Activated CD4-positive, alpha-beta T cell treated with anti-CD3 and anti-CD28 coated beads, Interleukin-2, amount 10 ng/mL, durations not matched to agents 24 days and 14 days (primary cell): ENCODE results near the gene MPDU1. TPM values are rescaled to one million over a fixed set of nuclear protein-coding genes. Genes with fewer than 3 reads are reported as not detected.
A peak's percentile ranks its signal among the peaks of the same experiment; 100 is the strongest.

Source experiments
- DNase-seq: peaks from one replicate; pipeline ENCODE4 v3.0.0; 2022
- H3K27ac Mint-ChIP-seq: one replicate; pipeline ENCODE4 v1.8.0; 2022; ENCODE audit warnings: mild to moderate bottlenecking, mixed read lengths
- H3K27me3 Mint-ChIP-seq: one replicate; pipeline ENCODE4 v1.8.0; 2022; ENCODE audit warnings: mixed read lengths
- H3K36me3 Mint-ChIP-seq: one replicate; pipeline ENCODE4 v1.8.0; 2022; ENCODE audit warnings: low read depth, mild to moderate bottlenecking, mixed read lengths
- H3K4me1 Mint-ChIP-seq: one replicate; pipeline ENCODE4 v1.8.0; 2021; ENCODE audit warnings: mixed read lengths
- H3K4me3 Mint-ChIP-seq: one replicate; pipeline ENCODE4 v1.8.0; 2022; ENCODE audit warnings: mild to moderate bottlenecking, moderate library complexity, mixed read lengths
- H3K9me3 Mint-ChIP-seq: one replicate; pipeline ENCODE4 v1.8.0; 2021; ENCODE audit warnings: mixed read lengths
- intact Hi-C: fragments of 100-400 bp; cut with micrococcal nuclease; formaldehyde crosslinking; loops from one replicate; pipeline ENCODE4 v1.15.1; 2023
- total RNA-seq: library from RNA; stranded (reverse); gene quantifications from 2 replicates; pipeline ENCODE4 v1.2.3, GENCODE V29; 2022

Gene MPDU1
- total RNA-seq, 1 donor from 2014 or later: 92.5 TPM

GRCh38 chr17:7580604-7581575 is 2.8 kb upstream of the MPDU1 start:
- Mint-ChIP-seq H3K36me3 (peaks cover 70% of the 10 kb centered on the region), H3K27ac (peak overlapping the region; percentile 79), H3K27me3 (no peaks in the 10 kb centered on the region), H3K4me3 (peak overlapping the region; percentile 27), H3K9me3 (no peaks in the 10 kb centered on the region), H3K4me1 (peaks cover 68% of the 10 kb centered on the region)
- intact Hi-C loops: no loop called here
- peak; percentile 62 for DNase-seq

DNA sequence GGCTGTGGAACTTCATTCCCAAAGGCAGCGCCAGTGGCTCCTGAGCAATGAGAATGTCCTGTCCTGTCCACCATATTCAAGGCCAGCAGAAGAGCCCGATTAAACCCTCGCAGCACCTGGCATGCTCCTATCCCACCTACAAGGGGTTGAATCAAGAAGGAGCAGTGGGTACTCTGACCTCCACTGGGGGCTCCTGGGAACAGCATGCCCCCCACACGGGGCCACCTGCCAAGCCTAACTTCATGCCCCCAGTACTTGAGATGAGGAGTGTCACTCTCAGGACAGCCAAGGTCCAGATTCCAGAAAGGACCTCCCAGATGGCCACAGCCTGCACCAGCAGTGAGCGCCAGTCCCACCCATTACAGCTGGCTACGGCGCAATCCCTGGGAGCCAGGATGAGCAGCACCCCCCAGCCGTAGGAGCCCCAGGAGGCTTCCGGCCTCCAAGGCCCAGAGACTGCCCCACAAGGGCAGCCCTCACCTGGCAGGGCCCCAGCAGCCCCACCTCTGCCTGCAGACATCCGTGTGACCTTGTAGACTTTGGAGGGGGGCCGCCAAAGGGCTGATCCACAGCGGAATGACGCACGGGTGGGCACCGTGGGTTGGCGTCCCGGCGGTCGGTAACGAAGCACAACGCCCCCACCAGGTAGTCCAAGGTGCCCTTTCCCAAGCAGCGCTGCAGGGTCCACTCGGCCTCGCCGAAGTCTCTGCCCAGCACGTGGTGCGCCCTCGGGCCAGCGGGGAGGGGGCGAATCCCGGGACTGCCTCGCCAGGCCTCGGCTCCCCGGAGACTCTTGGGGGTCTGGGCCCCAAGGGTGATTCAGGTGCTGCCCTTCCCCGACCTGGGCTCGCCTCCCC is 1.0 kb upstream of the MPDU1 start:
- peak; percentile 63 for DNase-seq
- Mint-ChIP-seq H3K9me3 (no peaks in the 10 kb centered on the region), H3K36me3 (peaks cover 60% of the 10 kb centered on the region), H3K27ac (peak overlapping the region; percentile 99), H3K4me1 (peaks cover 51% of the 10 kb centered on the region), H3K27me3 (no peaks in the 10 kb centered on the region), H3K4me3 (peak overlapping the region; percentile 89)
- intact Hi-C loops: loop anchor here (1.0 kb wide), 2 partner anchors 10 to 33 kb away; no protein-coding TSS in a partner anchor

DNA sequence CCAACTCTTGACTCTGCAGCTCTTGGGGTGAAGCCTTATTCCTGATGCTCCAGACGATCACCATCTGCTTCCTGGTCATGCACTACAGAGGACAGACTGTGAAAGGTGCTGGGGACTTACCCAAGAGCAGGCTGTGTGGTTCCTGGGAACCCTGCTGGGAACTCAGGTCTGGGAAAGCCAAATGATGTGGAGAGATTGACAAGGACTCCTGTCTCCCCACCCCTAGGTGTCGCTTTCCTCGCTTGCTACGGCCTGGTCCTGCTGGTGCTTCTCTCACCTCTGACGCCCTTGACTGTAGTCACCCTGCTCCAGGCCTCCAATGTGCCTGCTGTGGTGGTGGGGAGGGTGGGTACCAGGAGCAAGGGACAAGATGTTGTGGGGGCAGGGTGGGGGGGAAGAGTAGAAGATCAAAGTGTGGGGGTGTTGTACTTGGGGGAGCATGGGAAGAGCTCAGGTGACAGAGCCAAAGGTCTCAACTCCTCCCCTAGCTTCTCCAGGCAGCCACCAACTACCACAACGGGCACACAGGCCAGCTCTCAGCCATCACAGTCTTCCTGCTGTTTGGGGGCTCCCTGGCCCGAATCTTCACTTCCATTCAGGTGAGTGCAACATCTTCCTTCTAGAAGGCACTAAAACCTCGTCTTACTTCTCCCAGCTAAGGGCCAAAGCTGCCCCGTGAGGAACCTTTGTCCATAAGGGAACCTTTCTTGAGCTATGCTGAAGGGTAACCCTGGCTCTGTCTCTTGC is 3.2 kb downstream of the MPDU1 start:
- Mint-ChIP-seq H3K9me3 (no peaks in the 10 kb centered on the region), H3K27me3 (no peaks in the 10 kb centered on the region), H3K27ac (peak overlapping the region; percentile 67), H3K4me3 (no peak overlapping the region), H3K4me1 (peaks cover 20% of the 10 kb centered on the region), H3K36me3 (peaks cover 49% of the 10 kb centered on the region)
- intact Hi-C loops: no loop called here
- DNase-seq: peak; percentile 57

DNA sequence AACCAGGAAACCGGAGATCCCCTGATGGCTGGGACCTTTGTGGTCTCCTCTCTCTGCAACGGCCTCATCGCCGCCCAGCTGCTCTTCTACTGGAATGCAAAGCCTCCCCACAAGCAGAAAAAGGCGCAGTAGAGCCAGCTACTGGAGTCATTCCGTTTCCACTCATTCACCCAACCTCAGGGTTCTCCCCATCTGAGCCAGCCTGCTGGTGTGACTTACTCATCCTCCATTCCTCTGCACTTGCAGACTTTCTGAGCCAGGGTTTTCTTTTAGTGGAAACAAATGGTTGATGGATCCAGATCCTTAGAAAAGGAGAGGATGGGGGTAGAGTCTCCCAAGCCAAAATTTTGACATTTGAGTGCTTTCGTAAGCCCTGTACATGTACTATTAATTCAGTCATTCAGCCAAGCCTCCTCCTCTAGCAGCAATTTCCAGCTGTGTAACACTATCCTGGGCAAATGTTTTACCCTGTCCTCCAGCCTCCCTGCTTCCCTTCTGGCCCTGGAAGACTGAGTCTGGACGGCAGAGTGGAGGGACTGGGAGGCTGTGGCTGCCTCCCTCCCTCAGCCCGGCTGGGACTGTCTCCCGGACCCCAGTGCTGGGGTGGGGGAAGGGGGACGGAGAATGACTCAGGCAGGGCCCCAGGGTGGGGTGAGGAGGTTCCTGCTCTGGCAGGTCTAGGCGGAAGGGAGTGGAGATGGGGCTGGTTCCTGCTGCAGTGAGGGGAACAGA is 3.9 kb downstream of the MPDU1 start:
- peak; percentile 56 for DNase-seq
- H3K27ac Mint-ChIP-seq: peak overlapping the region; percentile 67
- intact Hi-C loops: no loop called here
- no peaks in the 10 kb centered on the region for H3K27me3 Mint-ChIP-seq
- peaks cover 15% of the 10 kb centered on the region for H3K4me1 Mint-ChIP-seq
- H3K4me3 Mint-ChIP-seq: no peak overlapping the region
- H3K36me3 Mint-ChIP-seq: peaks cover 53% of the 10 kb centered on the region
- H3K9me3 Mint-ChIP-seq: no peaks in the 10 kb centered on the region

DNA sequence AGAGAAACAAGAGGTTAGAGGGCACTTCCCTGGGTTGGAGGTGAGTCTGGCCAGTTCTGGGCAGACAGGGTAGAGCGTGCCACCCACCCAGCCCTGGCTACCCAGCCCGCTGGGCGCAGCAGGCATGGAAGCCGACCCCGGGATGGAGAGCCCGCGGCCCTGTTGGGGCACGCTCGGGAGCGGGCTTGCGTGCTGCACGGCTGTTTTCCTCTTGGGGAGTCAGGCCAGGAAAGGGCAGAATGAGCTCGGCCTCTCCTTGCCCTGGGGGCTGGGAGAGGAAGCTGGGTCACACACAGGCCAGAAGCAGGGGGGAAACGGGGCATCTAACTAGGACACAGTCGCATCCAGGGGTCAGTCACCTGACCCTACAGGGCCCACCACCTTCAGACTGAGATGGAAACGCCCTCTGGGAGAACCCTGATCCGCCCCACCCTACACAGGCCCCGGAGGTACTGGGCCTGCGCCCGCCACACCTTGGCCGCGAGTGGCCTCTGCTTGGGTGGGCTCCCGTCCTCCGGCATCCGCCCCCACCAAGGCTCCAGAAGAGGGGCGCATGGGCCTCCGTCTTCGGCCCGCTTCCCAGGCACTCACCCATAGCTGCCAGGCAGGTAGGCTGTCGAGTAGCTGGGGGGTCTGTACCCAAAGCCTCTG is 5.0 kb downstream of the MPDU1 start:
- peaks cover 9% of the 10 kb centered on the region for H3K4me1 Mint-ChIP-seq
- no peak overlapping the region for H3K4me3 Mint-ChIP-seq
- H3K36me3 Mint-ChIP-seq: peaks cover 56% of the 10 kb centered on the region
- peak; percentile 56 for DNase-seq
- no peaks in the 10 kb centered on the region for H3K9me3 Mint-ChIP-seq
- no peak overlapping the region for H3K27ac Mint-ChIP-seq
- H3K27me3 Mint-ChIP-seq: no peaks in the 10 kb centered on the region
- intact Hi-C loops: loop anchor here (1.0 kb wide), 1 partner anchor 74 kb away; no protein-coding TSS in a partner anchor

DNA sequence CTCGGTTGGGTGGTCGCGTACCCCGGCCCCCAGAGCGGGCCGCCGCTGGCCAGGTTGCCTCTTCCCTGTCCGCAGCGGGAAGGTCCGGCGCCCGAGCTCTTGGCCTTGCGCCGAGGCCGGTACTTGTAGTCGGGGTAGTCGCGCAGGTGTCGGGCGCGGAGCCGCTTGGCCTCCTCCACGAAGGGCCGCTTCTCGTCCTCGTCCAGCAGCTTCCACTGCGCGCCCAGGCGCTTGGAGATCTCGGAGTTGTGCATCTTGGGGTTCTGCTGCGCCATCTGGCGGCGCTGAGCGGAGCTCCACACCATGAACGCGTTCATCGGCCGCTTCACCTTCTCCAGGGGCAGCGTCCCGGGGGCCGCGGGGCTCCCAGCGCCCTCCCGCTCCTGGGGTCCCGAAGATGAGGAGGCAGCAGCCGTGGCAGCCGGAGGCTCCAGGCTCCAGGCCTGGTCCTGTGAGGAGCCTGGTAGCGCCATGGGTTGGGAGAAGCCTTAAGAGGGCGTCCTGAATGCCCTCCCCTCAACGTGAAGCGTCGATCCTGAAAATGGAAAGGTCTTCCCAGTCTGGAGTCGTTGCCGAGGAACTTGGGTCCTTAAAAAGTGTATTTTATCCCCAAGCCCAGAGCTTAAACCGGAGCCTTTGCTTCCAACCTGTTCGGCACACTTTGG is 5.7 kb downstream of the MPDU1 start:
- no peak overlapping the region for H3K4me3 Mint-ChIP-seq
- H3K27ac Mint-ChIP-seq: no peak overlapping the region
- peaks cover 59% of the 10 kb centered on the region for H3K36me3 Mint-ChIP-seq
- intact Hi-C loops: loop anchor here (1.0 kb wide), 1 partner anchor 75 kb away; no protein-coding TSS in a partner anchor
- peaks cover 9% of the 10 kb centered on the region for H3K4me1 Mint-ChIP-seq
- H3K27me3 Mint-ChIP-seq: no peaks in the 10 kb centered on the region
- H3K9me3 Mint-ChIP-seq: no peaks in the 10 kb centered on the region
- DNase-seq: peak; percentile 90

- H3K9me3 Mint-ChIP-seq: no peaks in the 10 kb centered on the region
- DNase-seq: peak; percentile 59
- H3K36me3 Mint-ChIP-seq: peaks cover 59% of the 10 kb centered on the region
- no peaks in the 10 kb centered on the region for H3K27me3 Mint-ChIP-seq
- intact Hi-C loops: loop anchor here (1.0 kb wide), 1 partner anchor 76 kb away; no protein-coding TSS in a partner anchor
- no peak within 1 kb of the TSS for H3K27ac Mint-ChIP-seq
- H3K4me1 Mint-ChIP-seq: peaks cover 6% of the 10 kb centered on the region
- no peak within 1 kb of the TSS for H3K4me3 Mint-ChIP-seq
Measured at GRCh38 chr17:7589891-7590691, 6.4 kb downstream of the MPDU1 start, which contains the start of gene SOX15. Gene SOX15 (minus strand): TSS chr17:7590094. CDS start chr17:7589676, 418 bp downstream.

- no peaks in the 10 kb centered on the region for H3K27me3 Mint-ChIP-seq
- H3K36me3 Mint-ChIP-seq: peaks cover 64% of the 10 kb centered on the region
- H3K27ac Mint-ChIP-seq: no peak overlapping the region
- intact Hi-C loops: no loop called here
- no peak overlapping the region for H3K4me3 Mint-ChIP-seq
- no peaks in the 10 kb centered on the region for H3K9me3 Mint-ChIP-seq
- H3K4me1 Mint-ChIP-seq: peaks cover 4% of the 10 kb centered on the region
- peak; percentile 57 for DNase-seq
Measured at GRCh38 chr17:7590743-7591142, 7.1 kb downstream of the MPDU1 start.

GRCh38 chr17:7591596-7591995 is 7.9 kb downstream of the MPDU1 start:
- Mint-ChIP-seq H3K9me3 (no peaks in the 10 kb centered on the region), H3K36me3 (peaks cover 66% of the 10 kb centered on the region), H3K4me3 (no peak overlapping the region), H3K27me3 (no peaks in the 10 kb centered on the region), H3K27ac (no peak overlapping the region), H3K4me1 (peaks cover 3% of the 10 kb centered on the region)
- no peak for DNase-seq
- intact Hi-C loops: no loop called here

DNA sequence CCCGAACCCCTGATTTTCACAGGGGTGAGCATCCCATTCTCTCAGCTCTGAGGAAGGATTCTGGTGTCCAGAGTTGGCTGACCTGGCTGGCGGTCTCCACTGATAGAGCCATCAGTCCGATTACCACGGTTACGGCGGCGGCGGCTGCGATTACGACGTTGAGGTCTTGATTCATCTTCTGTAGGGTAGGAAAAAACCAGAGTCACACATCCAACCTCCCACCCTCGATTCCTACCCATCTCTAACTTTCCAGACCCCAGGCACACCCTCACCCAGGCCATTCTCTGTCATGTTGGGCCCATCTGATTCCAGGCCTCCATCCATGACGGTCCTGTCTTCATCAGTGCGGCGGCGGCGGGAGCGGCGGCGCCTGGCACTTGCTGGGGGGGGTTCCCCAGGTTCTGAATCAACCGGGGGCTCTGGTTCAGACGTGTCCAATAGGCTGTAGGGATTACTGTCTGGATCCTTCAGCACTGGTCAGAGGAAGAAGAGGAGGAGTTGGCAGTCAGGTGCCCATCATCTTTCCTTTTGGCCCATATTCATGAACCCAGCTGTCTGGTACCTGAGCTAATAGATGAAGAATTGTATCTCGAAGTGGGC is 8.9 kb downstream of the MPDU1 start:
- no peak for DNase-seq
- no peak overlapping the region for H3K27ac Mint-ChIP-seq
- no peaks in the 10 kb centered on the region for H3K27me3 Mint-ChIP-seq
- peaks cover 67% of the 10 kb centered on the region for H3K36me3 Mint-ChIP-seq
- H3K9me3 Mint-ChIP-seq: no peaks in the 10 kb centered on the region
- intact Hi-C loops: no loop called here
- peaks cover 3% of the 10 kb centered on the region for H3K4me1 Mint-ChIP-seq
- no peak overlapping the region for H3K4me3 Mint-ChIP-seq

DNA sequence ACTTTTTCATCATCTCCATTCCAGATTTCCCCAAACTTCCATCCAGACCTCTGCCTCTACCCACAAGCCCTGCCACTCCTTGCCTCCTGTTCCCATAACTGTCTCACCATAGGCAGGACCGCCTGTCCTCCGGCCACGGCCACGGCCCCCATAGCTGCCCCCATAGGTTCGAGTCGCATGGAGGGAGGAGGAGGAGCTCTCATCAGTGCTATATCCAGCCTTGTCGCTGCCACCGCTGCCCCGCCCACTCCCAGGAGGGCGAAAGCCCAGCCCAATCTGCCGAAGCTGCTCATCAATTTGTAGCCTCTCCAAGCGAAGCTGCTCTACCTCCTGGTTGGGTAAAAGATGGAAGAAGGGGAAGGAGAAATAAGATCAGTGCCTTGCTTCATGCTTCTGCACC is 9.6 kb downstream of the MPDU1 start:
- H3K4me1 Mint-ChIP-seq: peaks cover under 1% of the 10 kb centered on the region
- H3K9me3 Mint-ChIP-seq: no peaks in the 10 kb centered on the region
- peaks cover 60% of the 10 kb centered on the region for H3K36me3 Mint-ChIP-seq
- H3K4me3 Mint-ChIP-seq: no peak overlapping the region
- H3K27ac Mint-ChIP-seq: no peak overlapping the region
- intact Hi-C loops: no loop called here
- no peaks in the 10 kb centered on the region for H3K27me3 Mint-ChIP-seq
- no peak for DNase-seq
